GM19099 (cell line): ENCODE results near the gene POFUT2.

ENCODE experiments used
- POLR2A ChIP-seq: IDR thresholded peaks from 3 replicates; pipeline ENCODE4 v1.6.1; 2011; ENCODE audit warnings: low read depth; ENCODE audit not compliant: insufficient read length; ENCODE audit errors: extremely low read depth

POFUT2 gene

DNA sequence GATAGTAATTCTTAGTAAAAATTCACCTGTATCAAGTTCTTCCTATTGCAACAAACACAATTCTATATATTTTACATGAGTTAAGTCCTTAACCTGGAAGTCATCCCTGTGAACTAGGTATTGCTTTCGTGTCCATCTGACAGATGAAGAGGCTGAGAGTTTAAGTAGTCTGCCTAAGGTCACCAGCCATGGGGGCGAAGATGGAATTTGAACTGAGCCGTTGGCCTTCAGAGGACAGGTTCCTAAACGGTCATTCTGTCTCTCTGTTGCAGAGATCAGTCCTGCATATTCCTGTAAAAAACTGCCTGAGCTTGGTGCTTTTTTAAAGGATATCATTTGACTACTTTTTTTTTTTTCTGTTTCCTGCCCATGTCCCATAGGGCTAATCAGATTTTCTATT lies 10.2 kb upstream of the POFUT2 start:
- TF ChIP-seq POLR2A, result no peak

DNA sequence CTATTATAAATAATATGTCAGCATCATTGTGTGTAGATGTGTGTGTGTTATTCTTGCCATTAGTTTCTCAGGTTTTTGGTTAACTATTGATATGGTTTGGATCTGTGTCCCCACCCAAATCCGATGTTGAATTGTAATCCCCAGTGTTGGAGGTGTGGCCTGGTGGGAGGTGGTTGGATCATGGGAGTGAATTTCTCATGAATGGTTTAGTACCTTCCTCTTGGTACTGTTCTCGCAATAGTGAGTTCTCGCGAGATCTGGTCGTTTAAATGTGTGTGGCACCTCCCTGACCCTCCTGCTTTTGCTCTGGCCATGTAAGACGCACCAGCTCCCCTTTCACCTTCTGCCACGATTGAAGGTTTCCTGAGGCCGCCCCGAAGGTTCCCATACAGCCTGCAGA lies 9.6 kb upstream of the POFUT2 start:
- no peak for TF ChIP-seq POLR2A

DNA sequence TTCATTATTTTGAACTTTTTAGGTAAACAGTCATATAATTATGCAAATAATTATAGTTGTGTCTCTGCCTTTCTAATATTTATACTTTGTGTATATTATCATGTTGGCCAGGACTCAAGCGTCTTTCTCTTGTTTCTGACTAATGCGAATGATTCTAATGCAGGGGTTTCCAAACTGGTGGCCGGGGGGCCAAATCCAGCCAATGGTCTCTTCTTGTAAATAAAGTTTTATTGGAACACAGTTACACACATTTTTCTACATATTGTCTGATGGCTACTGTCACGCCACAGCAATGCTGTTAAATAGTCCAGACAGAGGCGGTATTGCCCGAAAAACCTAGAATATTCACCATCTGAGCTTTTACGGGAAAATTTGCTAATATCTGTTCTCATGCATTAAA lies 8.9 kb upstream of the POFUT2 start:
- TF ChIP-seq POLR2A, result no peak

DNA sequence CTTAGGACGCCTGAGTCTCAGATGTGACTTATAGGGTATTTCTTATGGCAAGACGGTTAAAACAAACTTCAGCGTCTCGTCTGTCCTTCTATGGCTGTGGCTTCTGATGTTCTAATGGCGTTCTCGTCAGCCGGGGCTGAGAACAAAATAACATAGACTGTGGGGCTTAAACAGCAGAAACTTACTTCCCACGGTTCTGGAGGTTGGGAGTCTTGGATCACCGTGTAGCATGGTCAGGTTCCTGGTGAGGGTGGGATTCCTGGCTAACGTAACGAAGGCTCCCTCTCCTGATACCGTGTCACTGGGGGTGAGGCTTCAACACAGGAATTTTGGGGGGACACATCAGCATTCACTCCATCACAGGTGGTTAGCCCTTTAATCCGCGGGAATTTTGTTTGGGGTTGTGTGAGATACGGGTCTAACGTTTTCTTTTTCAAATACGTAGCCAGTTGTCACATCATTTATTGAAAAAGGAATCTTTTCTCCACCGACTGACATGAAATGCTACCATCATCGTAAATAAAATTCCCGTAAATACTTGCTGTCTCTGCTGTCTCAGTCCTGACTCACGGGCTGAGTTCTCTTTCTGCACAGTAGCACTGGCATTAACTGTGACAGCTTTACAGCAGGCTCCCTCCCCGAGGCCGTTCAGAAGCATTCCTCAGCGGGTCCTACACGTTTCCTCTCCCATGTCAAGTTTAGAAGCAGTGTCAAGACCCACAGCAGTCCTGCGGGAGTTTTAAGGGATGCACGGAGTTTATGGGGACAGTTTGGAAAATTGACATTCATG lies 8.1 kb upstream of the POFUT2 start:
- no peak for TF ChIP-seq POLR2A

DNA sequence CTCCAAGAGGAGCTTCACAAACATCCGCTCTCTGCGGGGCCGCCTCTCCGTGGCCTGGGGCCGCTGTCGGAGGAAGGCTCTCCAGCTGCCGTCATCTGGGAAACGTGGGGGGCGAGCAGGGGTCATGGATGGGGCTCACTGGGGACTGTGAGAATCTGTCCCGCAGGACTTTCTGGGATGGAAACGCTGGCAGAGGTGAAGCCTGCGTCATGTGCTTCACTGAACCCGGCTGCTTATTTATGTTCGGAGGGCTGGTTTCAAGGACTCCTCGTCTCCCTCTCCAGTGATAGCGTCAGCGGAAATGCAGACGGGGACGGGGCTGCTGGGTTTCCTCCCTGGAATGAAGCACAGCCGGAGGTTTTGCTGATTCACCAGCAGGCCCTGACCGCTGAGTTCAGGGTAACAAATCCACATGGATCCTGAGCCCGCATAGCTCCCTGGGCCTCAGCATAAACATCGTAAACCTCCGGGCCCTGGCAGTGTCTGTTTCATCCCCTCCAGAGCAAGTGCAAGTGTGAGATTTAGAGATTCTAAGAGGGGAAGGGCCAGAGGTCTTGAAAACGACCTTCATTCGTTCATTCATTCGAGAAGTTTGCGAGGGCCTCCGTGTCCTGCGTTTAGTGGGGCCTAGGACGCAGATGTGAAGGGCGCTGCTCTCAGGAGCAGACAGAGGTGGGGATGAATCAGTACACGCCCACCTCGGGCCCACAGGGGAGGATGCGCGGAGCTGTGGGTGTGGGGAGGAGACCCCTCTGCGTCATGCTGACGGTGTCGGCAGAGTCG lies 7.0 kb upstream of the POFUT2 start:
- no peak for TF ChIP-seq POLR2A

DNA sequence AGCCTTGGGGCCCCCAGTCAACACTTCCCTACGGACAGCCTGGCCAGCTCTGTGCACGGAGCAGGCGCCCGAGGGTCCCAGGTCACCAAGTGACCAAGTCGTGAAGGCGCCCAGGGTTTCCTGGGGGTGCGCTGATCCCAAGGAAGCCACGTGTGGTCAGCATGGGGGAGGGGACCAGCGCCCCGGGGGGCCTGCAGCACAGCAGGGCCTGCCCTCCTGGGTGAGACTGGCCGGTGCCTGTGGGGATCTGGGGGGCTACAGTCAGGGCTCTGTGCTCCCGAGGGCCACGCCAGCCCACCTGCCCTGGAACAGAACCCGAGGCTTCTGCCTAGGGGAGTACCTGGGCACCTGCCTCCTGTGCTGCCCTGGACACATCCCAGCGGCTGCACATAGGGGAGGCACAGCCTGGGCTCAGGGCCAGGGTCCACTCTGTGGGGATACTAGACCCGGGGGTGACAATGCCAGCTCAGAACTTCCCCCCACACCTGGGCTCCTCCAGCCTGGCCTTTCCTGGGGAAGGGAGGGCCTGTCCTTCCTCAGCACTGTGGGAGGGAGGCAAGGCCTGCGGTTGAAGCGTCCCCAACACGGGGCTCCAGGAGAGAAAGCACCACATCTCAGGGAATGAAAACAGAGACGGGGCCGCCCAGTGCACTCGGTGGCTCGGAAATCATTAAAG lies 6.2 kb upstream of the POFUT2 start:
- TF ChIP-seq POLR2A, result no peak

DNA sequence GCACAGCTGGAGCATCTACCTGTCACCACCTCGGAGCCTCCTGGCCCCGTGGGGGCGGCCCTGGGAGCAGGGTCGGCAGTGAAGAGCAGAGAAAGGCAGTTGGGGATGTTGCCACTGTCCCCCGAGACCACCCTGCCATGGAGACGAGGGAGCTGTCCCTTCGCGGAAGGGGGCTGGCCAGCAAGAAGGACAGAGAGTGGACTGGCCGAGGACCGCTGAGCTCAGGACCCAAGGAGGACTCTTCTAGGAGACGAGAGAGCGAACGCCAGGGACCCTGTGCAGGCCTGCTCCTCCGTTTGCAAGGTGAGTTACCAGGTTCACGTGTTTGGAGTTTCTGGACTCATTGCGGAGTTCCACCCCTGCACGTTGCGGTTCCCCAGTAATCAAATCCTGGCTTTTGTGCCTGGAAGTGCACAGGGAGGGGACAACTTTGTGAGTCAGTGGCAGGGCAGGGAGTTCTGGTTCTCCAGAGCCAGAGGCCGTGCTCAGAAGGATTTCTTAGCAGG lies 5.6 kb upstream of the POFUT2 start:
- no peak for TF ChIP-seq POLR2A

DNA sequence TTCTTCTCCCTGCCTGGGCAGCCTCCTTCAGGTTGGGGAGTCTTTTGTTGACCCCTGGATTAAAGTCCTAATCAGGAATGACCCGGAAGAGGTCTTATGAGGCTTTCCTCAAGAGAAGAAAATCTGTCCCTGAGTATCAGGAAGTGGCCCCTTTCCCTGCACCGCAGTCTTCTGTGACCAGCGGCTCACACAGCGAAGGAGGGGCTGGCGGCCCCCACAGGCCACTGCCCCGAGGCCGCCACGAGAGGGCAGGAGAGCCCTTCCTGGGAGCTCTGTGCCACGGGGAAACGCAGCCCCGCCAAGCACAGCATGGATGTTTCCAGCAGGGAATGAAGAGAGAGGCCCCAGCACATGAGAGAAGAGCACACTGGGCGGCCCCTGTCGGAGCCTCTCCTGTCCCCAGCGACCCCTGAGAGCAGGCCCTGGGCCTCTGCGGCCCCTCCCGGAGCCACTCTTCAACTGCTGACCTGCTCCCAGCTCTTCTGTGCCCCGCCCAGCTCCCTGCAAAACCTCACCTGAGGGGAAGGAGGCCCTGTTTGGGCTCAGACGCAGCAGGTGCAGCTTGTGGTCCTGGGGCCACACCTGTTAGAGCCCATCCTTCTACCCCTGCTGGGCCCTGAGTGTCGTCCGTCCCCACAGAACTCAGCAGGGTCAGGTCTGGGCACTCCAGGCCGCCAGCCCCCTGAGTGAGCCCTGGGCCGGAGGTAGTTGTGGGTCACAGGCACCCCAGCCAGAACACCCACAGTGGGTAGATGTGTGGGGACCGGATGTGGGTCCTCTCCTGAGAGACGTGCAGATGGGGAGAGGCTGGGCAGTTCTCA lies 4.9 kb upstream of the POFUT2 start:
- TF ChIP-seq POLR2A, result no peak

DNA sequence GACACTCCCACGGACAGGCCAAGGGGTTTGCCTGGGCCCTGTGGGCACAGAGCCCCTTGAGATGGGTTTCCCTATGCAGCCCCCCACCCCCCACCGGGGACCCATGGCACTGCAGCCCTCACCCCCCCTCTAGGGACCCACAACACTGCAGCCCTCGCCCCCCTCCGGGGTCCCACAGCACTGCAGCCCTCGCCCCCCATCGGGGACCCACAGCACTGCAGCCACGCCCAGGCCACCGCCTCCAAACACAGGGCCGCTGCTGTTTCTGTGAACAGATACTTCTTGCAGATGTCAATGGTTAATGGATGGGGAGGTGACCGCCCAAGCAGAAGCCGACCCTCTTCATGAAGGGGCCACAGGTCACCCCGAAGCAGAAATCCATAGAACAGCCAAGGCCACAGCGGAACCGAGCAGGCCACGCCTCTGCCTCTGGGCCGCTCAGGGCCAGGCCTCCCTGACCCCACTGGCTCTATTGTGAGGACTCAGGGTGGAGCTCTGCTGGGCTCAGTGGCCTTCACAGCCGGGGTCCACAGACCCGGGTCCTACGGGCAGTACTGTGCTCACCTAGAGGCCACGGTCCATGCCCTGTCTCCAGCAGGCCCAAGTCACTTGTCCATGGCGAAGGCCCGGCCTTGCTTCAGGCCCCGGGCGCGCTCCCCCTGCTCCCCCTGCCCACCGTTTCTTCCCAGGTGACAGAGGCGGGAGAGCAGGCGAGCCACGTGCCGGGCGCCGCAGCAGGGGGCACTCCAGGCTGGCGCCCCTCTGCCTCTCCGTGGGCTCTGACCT lies 4.1 kb upstream of the POFUT2 start:
- TF ChIP-seq POLR2A, result no peak

DNA sequence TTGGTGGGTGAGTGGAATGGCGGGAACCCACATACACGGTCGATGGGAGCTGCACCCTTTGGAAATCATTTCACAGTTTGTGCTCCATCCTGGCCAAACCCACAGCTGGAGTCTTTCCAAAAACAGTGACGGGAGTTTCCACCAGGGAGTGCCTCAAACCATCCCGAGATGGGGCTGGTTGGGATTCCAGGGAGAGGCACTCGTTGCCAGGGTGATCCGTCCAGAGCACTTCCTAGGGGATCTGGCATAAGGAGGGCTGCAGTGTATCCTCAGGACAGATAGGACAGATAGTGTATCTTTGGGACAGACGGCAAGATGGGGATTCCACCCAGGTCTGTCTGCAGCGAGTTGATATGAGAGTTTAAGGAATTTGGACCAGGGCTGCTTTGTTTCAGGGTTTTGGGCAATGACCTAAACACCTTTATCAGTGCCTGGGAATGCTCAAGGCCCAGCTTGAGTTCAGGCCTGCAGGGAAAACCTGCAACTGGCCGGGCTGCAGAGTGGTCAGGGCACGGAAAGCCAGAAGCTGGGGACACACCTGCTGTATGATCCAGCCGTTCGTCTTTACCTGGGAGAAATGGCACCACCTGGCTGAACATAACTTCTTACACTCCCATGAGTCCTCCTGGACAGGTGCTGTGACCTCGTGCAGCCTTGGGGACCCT lies 3.4 kb upstream of the POFUT2 start:
- no peak for TF ChIP-seq POLR2A

DNA sequence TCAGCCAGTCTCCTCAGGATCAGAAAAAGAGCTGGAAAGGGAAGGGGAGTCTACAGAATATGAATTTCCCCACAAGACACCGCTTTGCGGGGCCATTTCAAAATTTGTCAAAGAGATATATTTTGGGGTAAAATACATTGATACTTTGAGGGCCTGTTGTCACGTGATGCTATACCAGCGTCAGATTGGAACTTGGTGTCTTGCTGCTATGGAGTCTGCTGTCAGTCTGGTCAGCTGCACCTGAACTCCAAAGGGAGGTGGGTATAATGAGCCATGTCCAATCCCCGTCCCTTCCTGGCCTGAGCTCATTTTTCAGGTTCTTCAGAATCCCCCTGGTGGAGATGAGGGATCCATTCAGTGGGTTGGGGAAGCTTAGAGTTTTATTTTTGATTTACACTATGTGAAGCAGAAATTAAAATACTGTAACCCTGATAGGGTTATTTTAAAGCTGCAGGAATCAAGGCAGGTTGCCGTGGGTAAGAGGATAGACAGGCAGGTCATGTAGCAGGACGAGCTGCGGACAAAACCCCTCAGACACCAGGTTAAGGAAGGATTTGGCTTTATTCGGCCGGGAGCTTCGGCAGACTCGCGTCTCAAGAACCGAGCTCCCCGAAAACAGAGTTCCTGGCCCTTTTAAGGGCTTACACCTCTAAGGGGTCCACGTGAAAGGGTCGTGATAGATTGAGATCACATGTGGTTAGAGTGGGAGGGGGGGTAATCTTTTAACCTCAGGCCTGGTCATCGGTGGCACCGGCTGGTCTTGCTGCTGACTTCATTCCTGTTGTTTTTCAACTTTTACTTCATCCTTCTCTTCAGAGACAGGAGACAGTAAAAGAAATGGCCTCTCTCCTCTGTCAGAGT lies 2.2 kb upstream of the POFUT2 start:
- no peak for TF ChIP-seq POLR2A

DNA sequence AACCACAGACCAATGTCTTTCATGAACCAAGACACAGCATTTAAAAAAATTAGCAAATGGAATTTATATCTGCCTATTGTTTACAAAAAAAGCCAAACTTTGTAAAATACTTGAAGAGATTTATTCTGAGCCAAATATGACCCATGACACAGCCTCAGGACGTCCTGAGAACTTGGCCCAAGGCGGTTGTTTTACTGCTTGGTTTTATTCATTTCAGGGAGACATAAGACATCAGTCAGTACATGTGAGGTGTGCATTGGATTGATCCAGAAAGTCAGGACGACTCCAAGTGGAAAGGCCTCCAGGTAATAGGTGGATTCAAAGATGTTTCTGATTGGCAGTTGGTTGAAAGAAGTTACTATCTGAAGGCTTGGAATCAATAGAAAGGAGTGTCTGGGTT lies 1.4 kb upstream of the POFUT2 start:
- no peak for TF ChIP-seq POLR2A

DNA sequence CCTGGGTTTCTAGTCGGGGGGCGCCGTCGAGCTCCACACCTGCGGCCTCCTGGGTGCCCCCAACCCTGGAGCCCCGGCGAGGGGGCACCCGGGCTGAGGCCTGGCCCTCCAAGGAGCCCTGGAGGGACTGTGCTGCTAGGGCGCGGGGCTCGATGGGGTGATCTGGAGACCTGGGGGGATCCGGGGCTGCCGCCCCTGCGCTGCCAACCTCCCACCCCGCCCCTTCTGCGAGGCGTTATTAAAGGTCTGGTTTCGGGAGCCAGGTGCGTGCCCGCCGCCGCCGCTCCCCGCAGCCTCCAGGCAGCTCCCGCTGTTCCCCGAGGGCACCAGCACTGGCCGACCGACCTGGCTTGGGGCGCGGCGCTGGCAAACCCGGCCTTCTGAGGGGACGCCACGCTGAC lies 746 bp upstream of the POFUT2 start:
- TF ChIP-seq POLR2A, result no peak
